H9 (cell line): Measurements from ENCODE around the gene SELENOH. TPM values are rescaled to one million over a fixed set of nuclear protein-coding genes. Genes with fewer than 3 reads are reported as not detected.

Experiments
- DNase-seq: peaks from one replicate; pipeline ENCODE4 v3.0.0-alpha.2; 2017
- H2AFZ ChIP-seq: one replicate; pipeline ENCODE4 v1.6.1; 2013; ENCODE audit warnings: mild to moderate bottlenecking, low read length, control low read depth, moderate library complexity
- H2AK5ac ChIP-seq: 2 replicates; pipeline ENCODE4 v1.6.1; 2013; ENCODE audit warnings: low read length, control low read depth, mixed read lengths; ENCODE audit not compliant: insufficient read length
- H2BK120ac ChIP-seq: one replicate; pipeline ENCODE4 v1.6.1; 2013; ENCODE audit warnings: low read depth, mild to moderate bottlenecking, low read length, control low read depth, inconsistent platforms; ENCODE audit not compliant: poor library complexity, severe bottlenecking
- H2BK12ac ChIP-seq: 2 replicates; pipeline ENCODE4 v1.6.1; 2013; ENCODE audit warnings: low read length, control low read depth, mixed read lengths, low read depth; ENCODE audit not compliant: insufficient read length
- H2BK15ac ChIP-seq: 2 replicates; pipeline ENCODE4 v1.6.1; 2013; ENCODE audit warnings: low read depth, low read length, control low read depth
- H2BK20ac ChIP-seq: one replicate; pipeline ENCODE4 v1.6.1; 2013; ENCODE audit warnings: low read depth, mild to moderate bottlenecking, low read length, control low read depth, inconsistent platforms; ENCODE audit not compliant: poor library complexity, severe bottlenecking
- H2BK5ac ChIP-seq: 2 replicates; pipeline ENCODE4 v1.6.1; 2013; ENCODE audit warnings: low read length, control low read depth, mixed read lengths; ENCODE audit not compliant: insufficient read length
- H3K14ac ChIP-seq: 2 replicates; pipeline ENCODE4 v1.6.1; 2013; ENCODE audit warnings: low read length, control low read depth; ENCODE audit not compliant: insufficient read depth
- H3K18ac ChIP-seq: 2 replicates; pipeline ENCODE4 v1.6.1; 2013; ENCODE audit warnings: low read depth, mild to moderate bottlenecking, mixed read lengths, low read length, control low read depth; ENCODE audit not compliant: insufficient read length
- H3K23ac ChIP-seq: 2 replicates; pipeline ENCODE4 v1.6.1; 2013; ENCODE audit warnings: low read length, control low read depth, mixed read lengths, low read depth; ENCODE audit not compliant: insufficient read length
- H3K23me2 ChIP-seq: 2 replicates; pipeline ENCODE4 v1.6.1; 2013; ENCODE audit warnings: low read depth, mild to moderate bottlenecking, mixed read lengths, low read length, control low read depth; ENCODE audit not compliant: insufficient read length, poor library complexity, severe bottlenecking
- H3K27ac ChIP-seq: 2 replicates; pipeline ENCODE4 v1.5.1; 2013; ENCODE audit warnings: low read length, control low read depth, mixed read lengths, low read depth; ENCODE audit not compliant: insufficient read length
- H3K27me3 ChIP-seq: 2 replicates; pipeline ENCODE4 v1.6.1; 2013; ENCODE audit warnings: low read length, control low read depth, inconsistent platforms; ENCODE audit not compliant: insufficient read depth
- H3K4ac ChIP-seq: 2 replicates; pipeline ENCODE4 v1.6.1; 2013; ENCODE audit warnings: low read depth, mild to moderate bottlenecking, control low read depth, inconsistent platforms, low read length, moderate library complexity
- H3K4me1 ChIP-seq: 2 replicates; pipeline ENCODE4 v1.6.1; 2013; ENCODE audit warnings: low read length, control low read depth, inconsistent platforms; ENCODE audit not compliant: insufficient read depth
- H3K4me2 ChIP-seq: 2 replicates; pipeline ENCODE4 v1.6.1; 2013; ENCODE audit warnings: low read length, control low read depth, mixed read lengths; ENCODE audit not compliant: insufficient read length, insufficient read depth
- H3K56ac ChIP-seq: 2 replicates; pipeline ENCODE4 v1.6.1; 2013; ENCODE audit warnings: low read depth, mild to moderate bottlenecking, mixed read lengths, low read length, control low read depth; ENCODE audit not compliant: insufficient read length
- H3K79me1 ChIP-seq: 2 replicates; pipeline ENCODE4 v1.6.1; 2013; ENCODE audit warnings: low read depth, mild to moderate bottlenecking, moderate library complexity, low read length, control low read depth, inconsistent platforms; ENCODE audit not compliant: insufficient read depth, poor library complexity, severe bottlenecking
- H3K79me2 ChIP-seq: 2 replicates; pipeline ENCODE4 v1.6.1; 2013; ENCODE audit warnings: low read length, control low read depth, inconsistent platforms; ENCODE audit not compliant: insufficient read depth
- H3K9ac ChIP-seq: 2 replicates; pipeline ENCODE4 v1.6.1; 2013; ENCODE audit warnings: low read length, control low read depth, mixed read lengths; ENCODE audit not compliant: insufficient read length; ENCODE audit errors: extremely low read depth
- H3K9me3 ChIP-seq: one replicate; pipeline ENCODE4 v1.6.1; 2013; ENCODE audit warnings: low read depth, low read length, inconsistent platforms; ENCODE audit not compliant: control insufficient read depth
- H3T11ph ChIP-seq: one replicate; pipeline ENCODE4 v1.6.1; 2013; ENCODE audit warnings: mild to moderate bottlenecking, low read length, control low read depth, inconsistent platforms
- H4K20me1 ChIP-seq: one replicate; pipeline ENCODE4 v1.6.1; 2013; ENCODE audit not compliant: control insufficient read depth, insufficient read length, insufficient read depth
- H4K5ac ChIP-seq: 2 replicates; pipeline ENCODE4 v1.6.1; 2013; ENCODE audit warnings: low read depth, mild to moderate bottlenecking, mixed read lengths, low read length, control low read depth; ENCODE audit not compliant: insufficient read length
- H4K8ac ChIP-seq: replicated peaks from 2 replicates; pipeline ENCODE4 v1.6.1; 2013; ENCODE audit warnings: low read length, control low read depth, mixed read lengths, low read depth; ENCODE audit not compliant: insufficient read length
- H4K91ac ChIP-seq: 2 replicates; pipeline ENCODE4 v1.6.1; 2013; ENCODE audit warnings: low read depth, mild to moderate bottlenecking, moderate library complexity, mixed read lengths, low read length, control low read depth; ENCODE audit not compliant: insufficient read length
- H3K27ac Mint-ChIP-seq, 3 experiments: 2 replicates in 2 of 3; 3 replicates in 1 of 3; pipeline ENCODE4 v1.8.0; 2020 to 2021; ENCODE audit warnings: mixed read lengths in 3 of 3, mild to moderate bottlenecking in 1 of 3, moderate library complexity in 1 of 3
- H3K27me3 Mint-ChIP-seq: 2 replicates; pipeline ENCODE4 v1.8.0; 2021; ENCODE audit warnings: low read depth, mild to moderate bottlenecking, moderate library complexity, mixed read lengths
- H3K36me3 Mint-ChIP-seq, 3 experiments: 2 replicates in 2 of 3; 3 replicates in 1 of 3; pipeline ENCODE4 v1.8.0; 2020 to 2021; ENCODE audit warnings: low read depth in 3 of 3, mixed read lengths in 3 of 3; ENCODE audit not compliant: insufficient read depth in 1 of 3
- H3K4me1 Mint-ChIP-seq, 2 experiments: 2 replicates each; pipeline ENCODE4 v1.8.0; 2020; ENCODE audit warnings: mixed read lengths in 2 of 2
- H3K4me3 Mint-ChIP-seq, 2 experiments: 2 replicates in 1 of 2; 3 replicates in 1 of 2; pipeline ENCODE4 v1.8.0; 2020 to 2021; ENCODE audit warnings: mild to moderate bottlenecking in 2 of 2, mixed read lengths in 2 of 2, moderate library complexity in 1 of 2
- H3K9me3 Mint-ChIP-seq, 2 experiments: 2 replicates in 1 of 2; 3 replicates in 1 of 2; pipeline ENCODE4 v1.8.0; 2020; ENCODE audit warnings: mild to moderate bottlenecking in 2 of 2, mixed read lengths in 2 of 2, moderate library complexity in 1 of 2
- WGBS: extraction: QIAGEN DNeasy Blood & Tissue Kit; methylation state at CpG from one replicate; pipeline ENCODE4 v1.1.7; 2013; ENCODE audit warnings: missing lambda C conversion rate, low lambda C conversion rate, mixed read lengths; ENCODE audit not compliant: insufficient read length; ENCODE audit errors: extremely low coverage; 5-methylcytosine and 5-hydroxymethylcytosine counted together
- total RNA-seq: library from RNA; stranded (reverse); gene quantifications from 2 replicates; pipeline ENCODE4 v1.2.1, GENCODE V29; 2021
- TF ChIP-seq, protein P1 (sequence below): fragments of 200-600 bp; sonication (generic); conservative IDR thresholded peaks from 3 replicates; pipeline ENCODE4 v1.8.0; 2021; ENCODE audit warnings: antibody characterized with exemption, mild to moderate bottlenecking

Gene SELENOH
- total RNA-seq, 1 experiment from 2014 or later = 251 TPM

DNA sequence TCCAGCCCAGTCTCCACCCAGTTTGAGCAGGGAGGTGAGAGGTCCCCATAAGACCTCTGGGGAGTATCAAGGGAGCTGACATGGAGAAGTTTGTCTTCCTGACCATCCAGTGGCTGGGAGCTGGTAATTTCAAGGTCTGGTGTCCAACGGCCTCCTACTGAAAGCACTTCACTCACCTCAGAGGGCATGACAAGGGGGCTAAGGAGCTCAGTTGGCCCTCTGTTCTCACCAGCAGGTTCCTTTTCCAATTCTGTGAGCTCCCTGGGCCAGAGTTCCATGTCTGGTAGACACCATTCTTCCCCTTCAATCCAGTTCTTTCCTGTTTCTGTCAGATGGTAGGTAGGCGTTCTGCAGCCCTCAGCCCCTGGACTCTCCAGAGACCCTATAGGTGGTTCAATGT, 3.1 kb downstream of the SELENOH start:
- no peaks in the 10 kb centered on the region for H3K27me3 ChIP-seq
- no CpG with 5 or more reads among the region's 2 CpGs for WGBS
- H4K91ac ChIP-seq = no peak overlapping the region
- H2BK120ac ChIP-seq = no peak overlapping the region
- H2AK5ac ChIP-seq = no peak overlapping the region
- H3K9me3 ChIP-seq = no peaks in the 10 kb centered on the region
- TF ChIP-seq, protein P1, sequence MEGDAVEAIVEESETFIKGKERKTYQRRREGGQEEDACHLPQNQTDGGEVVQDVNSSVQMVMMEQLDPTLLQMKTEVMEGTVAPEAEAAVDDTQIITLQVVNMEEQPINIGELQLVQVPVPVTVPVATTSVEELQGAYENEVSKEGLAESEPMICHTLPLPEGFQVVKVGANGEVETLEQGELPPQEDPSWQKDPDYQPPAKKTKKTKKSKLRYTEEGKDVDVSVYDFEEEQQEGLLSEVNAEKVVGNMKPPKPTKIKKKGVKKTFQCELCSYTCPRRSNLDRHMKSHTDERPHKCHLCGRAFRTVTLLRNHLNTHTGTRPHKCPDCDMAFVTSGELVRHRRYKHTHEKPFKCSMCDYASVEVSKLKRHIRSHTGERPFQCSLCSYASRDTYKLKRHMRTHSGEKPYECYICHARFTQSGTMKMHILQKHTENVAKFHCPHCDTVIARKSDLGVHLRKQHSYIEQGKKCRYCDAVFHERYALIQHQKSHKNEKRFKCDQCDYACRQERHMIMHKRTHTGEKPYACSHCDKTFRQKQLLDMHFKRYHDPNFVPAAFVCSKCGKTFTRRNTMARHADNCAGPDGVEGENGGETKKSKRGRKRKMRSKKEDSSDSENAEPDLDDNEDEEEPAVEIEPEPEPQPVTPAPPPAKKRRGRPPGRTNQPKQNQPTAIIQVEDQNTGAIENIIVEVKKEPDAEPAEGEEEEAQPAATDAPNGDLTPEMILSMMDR = no peak
- H4K8ac ChIP-seq = no peak overlapping the region
- H4K5ac ChIP-seq = no peak overlapping the region
- H2BK20ac ChIP-seq = no peak overlapping the region
- H3K4me3 Mint-ChIP-seq = peak overlapping the region in 1 of 2 experiments; percentile 32; a peak in 3 of 5 replicates
- DNase-seq = no peak
- peaks cover 6% of the 10 kb centered on the region for H3K23me2 ChIP-seq
- H3K4me2 ChIP-seq = no peak overlapping the region
- H3K4ac ChIP-seq = no peak overlapping the region
- no peaks in the 10 kb centered on the region for H3K9me3 Mint-ChIP-seq
- peaks cover 3% of the 10 kb centered on the region for H3K79me1 ChIP-seq
- H3K36me3 Mint-ChIP-seq = peaks cover 28 to 51% (median 41%) of the 10 kb centered on the region in 3 experiments
- H4K20me1 ChIP-seq = peaks cover 3% of the 10 kb centered on the region
- no peak overlapping the region for H3T11ph ChIP-seq
- no peak overlapping the region; the same call in 1 of the 2 replicates for H3K14ac ChIP-seq
- no peak overlapping the region for H3K27ac ChIP-seq
- peaks cover 5% of the 10 kb centered on the region; the same call in 1 of the 2 replicates for H3K79me2 ChIP-seq
- peaks cover 10 to 14% of the 10 kb centered on the region in 2 experiments for H3K4me1 Mint-ChIP-seq
- no peak overlapping the region for H2BK5ac ChIP-seq
- H3K9ac ChIP-seq = no peak overlapping the region
- no peak overlapping the region for H2BK15ac ChIP-seq
- H2BK12ac ChIP-seq = no peak overlapping the region
- no peaks in the 10 kb centered on the region; the same call in 1 of the 2 replicates for H3K27me3 Mint-ChIP-seq
- H3K27ac Mint-ChIP-seq = no peak overlapping the region; a peak in 1 of 7 replicates
- no peak overlapping the region for H2AFZ ChIP-seq
- H3K23ac ChIP-seq = no peak overlapping the region
- H3K56ac ChIP-seq = no peak overlapping the region
- H3K18ac ChIP-seq = no peak overlapping the region
- no peaks in the 10 kb centered on the region for H3K4me1 ChIP-seq
